MG63 (cell line): Measurements from ENCODE around the gene AFP. TPM values are rescaled to one million over a fixed set of nuclear protein-coding genes. Genes with fewer than 3 reads are reported as not detected.
"Not testable (repeated sequence)": the region's sequence is repeated elsewhere in the genome, so short reads cannot be mapped to it uniquely, and the experiment has no call there.

Source experiments
- DNase-seq: peaks from one replicate; pipeline ENCODE4 v3.0.0-alpha.2; 2020
- H3K27me3 ChIP-seq: fragments of 250-450 bp; sonication (Bioruptor Pico); 2 replicates; pipeline ENCODE4 v1.5.1; 2020; ENCODE audit warnings: mild to moderate bottlenecking, moderate library complexity
- H3K36me3 ChIP-seq: fragments of 250-450 bp; sonication (Bioruptor Pico); 2 replicates; pipeline ENCODE4 v1.5.1; 2020; ENCODE audit warnings: mild to moderate bottlenecking, moderate library complexity
- H3K4me3 ChIP-seq: fragments of 250-450 bp; sonication (Bioruptor Pico); 2 replicates; pipeline ENCODE4 v1.5.1; 2020; ENCODE audit warnings: mild to moderate bottlenecking, moderate library complexity
- H3K9me3 ChIP-seq: fragments of 250-450 bp; sonication (Bioruptor Pico); 2 replicates; pipeline ENCODE4 v1.5.1; 2020; ENCODE audit warnings: mild to moderate bottlenecking, moderate library complexity
- total RNA-seq: library from RNA; depleted of rRNA; stranded (reverse); fragments of >200 nt; shearing (Covaris generic); gene quantifications from 2 replicates; pipeline ENCODE4 v1.2.3, GENCODE V29; 2014; ENCODE audit warnings: low replicate concordance; rRNA removed

Gene AFP
- total RNA-seq = 0.22 and 2.5 TPM in 2 replicates

GRCh38 chr4:73435984-73436383 lies at the start of gene AFP:
Gene AFP (plus strand): TSS chr4:73436221. CDS start chr4:73436263, 42 bp downstream.
- Histone ChIP-seq H3K27me3 (no peaks in the 10 kb centered on the region), H3K4me3 (no peak within 1 kb of the TSS)

GRCh38 chr4:73387552-73387951 lies 48.5 kb upstream of the AFP start:
- Histone ChIP-seq H3K4me3 (no peak overlapping the region), H3K27me3 (no peaks in the 10 kb centered on the region), H3K9me3 (no peaks in the 10 kb centered on the region), H3K36me3 (no peaks in the 10 kb centered on the region)
- DNase-seq = no peak

More at GRCh38 chr4:73435984-73436383, at the start of gene AFP:
- DNase-seq = no peak
- Histone ChIP-seq H3K9me3 (no peaks in the 10 kb centered on the region), H3K36me3 (no peaks in the 10 kb centered on the region)

GRCh38 chr4:73388887-73389286 lies 47.1 kb upstream of the AFP start:
- Histone ChIP-seq H3K4me3 (no peak overlapping the region), H3K36me3 (no peaks in the 10 kb centered on the region), H3K27me3 (no peaks in the 10 kb centered on the region), H3K9me3 (no peaks in the 10 kb centered on the region)
- DNase-seq = no peak

GRCh38 chr4:73389663-73390062 lies 46.4 kb upstream of the AFP start:
- DNase-seq, H3K9me3 ChIP-seq, H3K4me3 ChIP-seq, H3K36me3 ChIP-seq, H3K27me3 ChIP-seq: not testable (repeated sequence)

- Histone ChIP-seq H3K27me3 (no peaks in the 10 kb centered on the region), H3K9me3 (no peaks in the 10 kb centered on the region), H3K4me3 (no peak overlapping the region), H3K36me3 (no peaks in the 10 kb centered on the region)
- DNase-seq = no peak
These were observed 44.2 kb upstream of the AFP start for GRCh38 chr4:73391774-73392173.

GRCh38 chr4:73392936-73393335 lies 43.1 kb upstream of the AFP start:
- DNase-seq = no peak
- H3K36me3 ChIP-seq = no peaks in the 10 kb centered on the region
- no peak overlapping the region for H3K4me3 ChIP-seq
- H3K9me3 ChIP-seq = no peaks in the 10 kb centered on the region
- no peaks in the 10 kb centered on the region for H3K27me3 ChIP-seq

- Histone ChIP-seq H3K4me3 (no peak overlapping the region), H3K9me3 (no peaks in the 10 kb centered on the region)
These were observed 39.7 kb upstream of the AFP start for GRCh38 chr4:73396304-73396703.

GRCh38 chr4:73396993-73397972 lies 38.7 kb upstream of the AFP start:
- H3K9me3 ChIP-seq = no peaks in the 10 kb centered on the region
- H3K4me3 ChIP-seq = no peak overlapping the region
- DNase-seq = no peak
- no peaks in the 10 kb centered on the region for H3K36me3 ChIP-seq
- H3K27me3 ChIP-seq = no peaks in the 10 kb centered on the region

More at GRCh38 chr4:73396304-73396703, 39.7 kb upstream of the AFP start:
- H3K27me3 ChIP-seq = no peaks in the 10 kb centered on the region
- no peaks in the 10 kb centered on the region for H3K36me3 ChIP-seq
- DNase-seq = no peak

GRCh38 chr4:73401412-73401811 lies 34.6 kb upstream of the AFP start:
- no peaks in the 10 kb centered on the region for H3K27me3 ChIP-seq
- no peak for DNase-seq
- H3K4me3 ChIP-seq = no peak overlapping the region
- no peaks in the 10 kb centered on the region for H3K36me3 ChIP-seq
- H3K9me3 ChIP-seq = no peaks in the 10 kb centered on the region

GRCh38 chr4:73404042-73404441 lies 32.0 kb upstream of the AFP start, which contains the start of gene ALB:
Gene ALB (plus strand): TSS chr4:73404287. CDS start chr4:73404328, 41 bp downstream.
- H3K4me3 ChIP-seq = no peak within 1 kb of the TSS
- H3K9me3 ChIP-seq = no peaks in the 10 kb centered on the region
- no peaks in the 10 kb centered on the region for H3K27me3 ChIP-seq
- H3K36me3 ChIP-seq = no peaks in the 10 kb centered on the region
- DNase-seq = no peak

- no peaks in the 10 kb centered on the region for H3K27me3 ChIP-seq
- no peaks in the 10 kb centered on the region for H3K9me3 ChIP-seq
- no peak for DNase-seq
These were observed 31.6 kb upstream of the AFP start for GRCh38 chr4:73404457-73404856.

GRCh38 chr4:73405138-73405537 lies 30.9 kb upstream of the AFP start:
- Histone ChIP-seq H3K36me3 (no peaks in the 10 kb centered on the region), H3K9me3 (no peaks in the 10 kb centered on the region), H3K27me3 (no peaks in the 10 kb centered on the region), H3K4me3 (no peak overlapping the region)
- DNase-seq = no peak

More at GRCh38 chr4:73404457-73404856, 31.6 kb upstream of the AFP start:
- no peak overlapping the region for H3K4me3 ChIP-seq
- H3K36me3 ChIP-seq = no peaks in the 10 kb centered on the region

GRCh38 chr4:73406548-73406875 lies 29.5 kb upstream of the AFP start:
- Histone ChIP-seq H3K9me3 (no peaks in the 10 kb centered on the region), H3K27me3 (no peaks in the 10 kb centered on the region; the same call in 1 of the 2 replicates), H3K4me3 (no peak overlapping the region), H3K36me3 (no peaks in the 10 kb centered on the region)
- DNase-seq = no peak

- no peaks in the 10 kb centered on the region; the same call in 1 of the 2 replicates for H3K27me3 ChIP-seq
These were observed 28.8 kb upstream of the AFP start for GRCh38 chr4:73407227-73407673.

GRCh38 chr4:73408181-73408867 lies 27.7 kb upstream of the AFP start:
- Histone ChIP-seq H3K27me3 (no peaks in the 10 kb centered on the region; the same call in 1 of the 2 replicates), H3K36me3 (no peaks in the 10 kb centered on the region), H3K4me3 (no peak overlapping the region), H3K9me3 (no peaks in the 10 kb centered on the region)
- DNase-seq = no peak

More at GRCh38 chr4:73407227-73407673, 28.8 kb upstream of the AFP start:
- no peak for DNase-seq
- H3K4me3 ChIP-seq = no peak overlapping the region
- H3K36me3 ChIP-seq = no peaks in the 10 kb centered on the region
- no peaks in the 10 kb centered on the region for H3K9me3 ChIP-seq

GRCh38 chr4:73409012-73409862 lies 26.8 kb upstream of the AFP start:
- DNase-seq = no peak
- Histone ChIP-seq H3K9me3 (no peaks in the 10 kb centered on the region), H3K36me3 (no peaks in the 10 kb centered on the region), H3K27me3 (no peaks in the 10 kb centered on the region; the same call in 1 of the 2 replicates), H3K4me3 (no peak overlapping the region)
